Measurements from ENCODE around the gene BNIP2.
"Not testable (repeated sequence)": the region's sequence is repeated elsewhere in the genome, so short reads cannot be mapped to it uniquely, and the experiment has no call there.

The BNIP2 gene

GRCh38 chr15:59688782-59689625 is at the start of gene BNIP2:
BNIP2 (minus strand) TSS chr15:59689320; CDS start chr15:59682457, 6,863 bp downstream.
- DNase-seq: peak; percentile 99
- in situ Hi-C loops (cut with MboI; ENCODE audit: low pct_unique_long_range_greater_than_20kb, low sequenced_read_pairs): no loop called here

GRCh38 chr15:59738676-59739075 is 49.6 kb upstream of the BNIP2 start:
- DNase-seq: no peak
- in situ Hi-C loops (cut with MboI; ENCODE audit: low pct_unique_long_range_greater_than_20kb, low sequenced_read_pairs): loop anchor here (25.0 kb wide), 1 partner anchor 574 kb away; no protein-coding TSS in a partner anchor

- DNase-seq: no peak
- in situ Hi-C loops (cut with MboI; ENCODE audit: low pct_unique_long_range_greater_than_20kb, low sequenced_read_pairs): loop anchor here (25.0 kb wide), 1 partner anchor 576 kb away; no protein-coding TSS in a partner anchor
Measured at GRCh38 chr15:59736181-59736580, 47.1 kb upstream of the BNIP2 start.

GRCh38 chr15:59725151-59725486 is 36.0 kb upstream of the BNIP2 start:
- DNase-seq: no peak
- in situ Hi-C loops (cut with MboI; ENCODE audit: low pct_unique_long_range_greater_than_20kb, low sequenced_read_pairs): loop anchor here (25.0 kb wide), 1 partner anchor 587 kb away; no protein-coding TSS in a partner anchor

- in situ Hi-C loops (cut with MboI; ENCODE audit: low pct_unique_long_range_greater_than_20kb, low sequenced_read_pairs): no loop called here
- no peak for DNase-seq
Measured at GRCh38 chr15:59723687-59724346, 34.7 kb upstream of the BNIP2 start.

- in situ Hi-C loops (cut with MboI; ENCODE audit: low pct_unique_long_range_greater_than_20kb, low sequenced_read_pairs): no loop called here
- no peak for DNase-seq
Measured at GRCh38 chr15:59722476-59722875, 33.4 kb upstream of the BNIP2 start.

GRCh38 chr15:59722037-59722436 is 32.9 kb upstream of the BNIP2 start:
- no peak for DNase-seq
- in situ Hi-C loops (cut with MboI; ENCODE audit: low pct_unique_long_range_greater_than_20kb, low sequenced_read_pairs): no loop called here

- in situ Hi-C loops (cut with MboI; ENCODE audit: low pct_unique_long_range_greater_than_20kb, low sequenced_read_pairs): no loop called here
- no peak for DNase-seq
Measured at GRCh38 chr15:59721411-59721810, 32.3 kb upstream of the BNIP2 start.

- in situ Hi-C loops (cut with MboI; ENCODE audit: low pct_unique_long_range_greater_than_20kb, low sequenced_read_pairs): no loop called here
Measured at GRCh38 chr15:59713177-59713576, 24.1 kb upstream of the BNIP2 start.

GRCh38 chr15:59711451-59712243 is 22.5 kb upstream of the BNIP2 start:
- in situ Hi-C loops (cut with MboI; ENCODE audit: low pct_unique_long_range_greater_than_20kb, low sequenced_read_pairs): no loop called here
- DNase-seq: no peak

More at GRCh38 chr15:59713177-59713576, 24.1 kb upstream of the BNIP2 start:
- no peak for DNase-seq

GRCh38 chr15:59707619-59708018 is 18.5 kb upstream of the BNIP2 start:
- DNase-seq: no peak
- in situ Hi-C loops (cut with MboI; ENCODE audit: low pct_unique_long_range_greater_than_20kb, low sequenced_read_pairs): no loop called here

- in situ Hi-C loops (cut with MboI; ENCODE audit: low pct_unique_long_range_greater_than_20kb, low sequenced_read_pairs): no loop called here
- DNase-seq: no peak
Measured at GRCh38 chr15:59703979-59704796, 15.1 kb upstream of the BNIP2 start.

- in situ Hi-C loops (cut with MboI; ENCODE audit: low pct_unique_long_range_greater_than_20kb, low sequenced_read_pairs): no loop called here
Measured at GRCh38 chr15:59702351-59702750, 13.2 kb upstream of the BNIP2 start.

GRCh38 chr15:59701880-59702279 is 12.8 kb upstream of the BNIP2 start:
- no peak for DNase-seq
- in situ Hi-C loops (cut with MboI; ENCODE audit: low pct_unique_long_range_greater_than_20kb, low sequenced_read_pairs): no loop called here

More at GRCh38 chr15:59702351-59702750, 13.2 kb upstream of the BNIP2 start:
- no peak for DNase-seq

- no peak for DNase-seq
- in situ Hi-C loops (cut with MboI; ENCODE audit: low pct_unique_long_range_greater_than_20kb, low sequenced_read_pairs): no loop called here
Measured at GRCh38 chr15:59699810-59700431, 10.8 kb upstream of the BNIP2 start.

GRCh38 chr15:59698065-59698464 is 8.9 kb upstream of the BNIP2 start:
- in situ Hi-C loops (cut with MboI; ENCODE audit: low pct_unique_long_range_greater_than_20kb, low sequenced_read_pairs): not testable (repeated sequence)

GRCh38 chr15:59696332-59696731 is 7.2 kb upstream of the BNIP2 start:
- in situ Hi-C loops (cut with MboI; ENCODE audit: low pct_unique_long_range_greater_than_20kb, low sequenced_read_pairs): no loop called here
- DNase-seq: no peak

More at GRCh38 chr15:59698065-59698464, 8.9 kb upstream of the BNIP2 start:
- not testable (repeated sequence) for DNase-seq

- in situ Hi-C loops (cut with MboI; ENCODE audit: low pct_unique_long_range_greater_than_20kb, low sequenced_read_pairs): no loop called here
- DNase-seq: no peak
Measured at GRCh38 chr15:59694779-59695178, 5.7 kb upstream of the BNIP2 start.
